CD4-positive, alpha-beta memory T cell (primary cell): ENCODE measurements around the gene LGALS7. TPM values are rescaled to one million over a fixed set of nuclear protein-coding genes. Genes with fewer than 3 reads are reported as not detected.
"Not testable (repeated sequence)": the region's sequence is repeated elsewhere in the genome, so short reads cannot be mapped to it uniquely, and the experiment has no call there.

Experiments used
- CTCF ChIA-PET: fragments of 350-600 bp; sonication (Branson Sonifier 250); formaldehyde crosslinking; loops from one replicate; lab custom pipeline; 2021; ENCODE audit warnings: inconsistent platforms; ENCODE audit not compliant: partially characterized antibody; lab: Charles Lee
- POLR2A ChIA-PET: fragments of 350-600 bp; sonication (Branson Sonifier 250); formaldehyde crosslinking; loops from one replicate; lab custom pipeline; 2021; ENCODE audit not compliant: partially characterized antibody; lab: Charles Lee
- DNase-seq, 5 donors: peaks; one replicate each; pipeline versions ENCODE4 v3.0.0 to v3.0.0-alpha.2; 2020 to 2022; ENCODE audit warnings: mixed read lengths in 1 of 5
- H3K27ac ChIP-seq: one replicate; pipeline ENCODE4 v1.7.0; 2013; ENCODE audit warnings: low read depth, low read length
- H3K27me3 ChIP-seq: 2 replicates; pipeline ENCODE4 v1.7.0; 2013; ENCODE audit warnings: mild to moderate bottlenecking, low read length, moderate library complexity; ENCODE audit not compliant: insufficient read depth
- H3K36me3 ChIP-seq: 2 replicates; pipeline ENCODE4 v1.7.0; 2013; ENCODE audit warnings: mild to moderate bottlenecking, low read length, moderate library complexity; ENCODE audit not compliant: insufficient read depth
- H3K4me1 ChIP-seq: 2 replicates; pipeline ENCODE4 v1.7.0; 2013; ENCODE audit warnings: mild to moderate bottlenecking, low read length, moderate library complexity; ENCODE audit not compliant: insufficient read depth
- H3K4me3 ChIP-seq, 2 donors: one replicate each; pipeline ENCODE4 v1.7.0; 2013; ENCODE audit warnings: low read length in 2 of 2, mild to moderate bottlenecking in 1 of 2
- H3K9me3 ChIP-seq, 2 donors: one replicate each; pipeline ENCODE4 v1.7.0; 2013; ENCODE audit warnings: low read length in 2 of 2, control low read depth in 1 of 2; ENCODE audit not compliant: control insufficient read depth in 1 of 2
- H3K27ac Mint-ChIP-seq, 7 donors: one replicate each; pipeline ENCODE4 v1.8.0; 2020 to 2021; ENCODE audit warnings: mixed read lengths in 7 of 7, mild to moderate bottlenecking in 6 of 7, inconsistent platforms in 3 of 7, moderate library complexity in 3 of 7
- H3K27me3 Mint-ChIP-seq, 2 donors: one replicate each; pipeline ENCODE4 v1.8.0; 2020 to 2021; ENCODE audit warnings: mixed read lengths in 2 of 2
- H3K36me3 Mint-ChIP-seq, 2 donors: one replicate each; pipeline ENCODE4 v1.8.0; 2020 to 2021; ENCODE audit warnings: mixed read lengths in 2 of 2, inconsistent platforms in 1 of 2, mild to moderate bottlenecking in 1 of 2
- H3K4me1 Mint-ChIP-seq, 4 donors: one replicate each; pipeline ENCODE4 v1.8.0; 2020 to 2021; ENCODE audit warnings: mixed read lengths in 4 of 4, mild to moderate bottlenecking in 1 of 4
- H3K4me3 Mint-ChIP-seq, 8 donors: one replicate each; pipeline ENCODE4 v1.8.0; 2020 to 2021; ENCODE audit warnings: mixed read lengths in 8 of 8, mild to moderate bottlenecking in 7 of 8, moderate library complexity in 6 of 8, inconsistent platforms in 3 of 8
- H3K9me3 Mint-ChIP-seq, 8 donors: one replicate each; pipeline ENCODE4 v1.8.0; 2020 to 2021; ENCODE audit warnings: mixed read lengths in 8 of 8, mild to moderate bottlenecking in 5 of 8, inconsistent platforms in 3 of 8, moderate library complexity in 1 of 8
- intact Hi-C: fragments of 100-400 bp; cut with micrococcal nuclease; formaldehyde crosslinking; loops from one replicate; pipeline ENCODE4 v1.15.1; 2023
- polyA plus RNA-seq, 2 donors: library from polyadenylated mRNA; unstranded; fragments of 300-500 nt; fragmentation: Illumina TruSeq; gene quantifications; one replicate each; pipeline ENCODE4 v1.2.3, GENCODE V29; 2021
- total RNA-seq, 2 experiments: library from RNA; stranded (reverse); gene quantifications; one replicate each; pipeline ENCODE4 v1.2.3, GENCODE V29; 2021

The LGALS7 gene
- total and polyA plus RNA-seq, 4 experiments from 2014 or later = not detected

GRCh38 chr19:38760805-38761517, 12.4 kb downstream of the LGALS7 start:
- H3K9me3 ChIP-seq, H3K9me3 Mint-ChIP-seq, intact Hi-C loops, DNase-seq, H3K36me3 Mint-ChIP-seq, H3K4me3 Mint-ChIP-seq, H3K27me3 ChIP-seq, H3K27ac ChIP-seq, H3K4me3 ChIP-seq, H3K4me1 Mint-ChIP-seq, H3K36me3 ChIP-seq, H3K27ac Mint-ChIP-seq, H3K27me3 Mint-ChIP-seq, H3K4me1 ChIP-seq: not testable (repeated sequence)
- POLR2A ChIA-PET = interaction anchor here (1.7 kb wide), 1 partner anchor 8 kb away, joined by 5 read pairs; no protein-coding TSS in a partner anchor
- CTCF ChIA-PET = interaction anchor here (1.2 to 2.3 kb wide), 3 partner anchors 8 to 38 kb away, joined by 4 to 15 read pairs (median 5); no protein-coding TSS in a partner anchor

- no peaks in the 10 kb centered on the region for H3K27me3 ChIP-seq
- Mint-ChIP-seq H3K36me3 (no peaks in the 10 kb centered on the region), H3K27ac (no peak overlapping the region), H3K9me3 (peaks cover 0 to 5% (median 0%) of the 10 kb centered on the region in 8 donors), H3K4me1 (peaks cover 0 to 5% (median 0%) of the 10 kb centered on the region in 4 donors), H3K27me3 (peaks cover 0 to 2% of the 10 kb centered on the region in 2 donors), H3K4me3 (no peak overlapping the region)
- H3K4me1 ChIP-seq = no peaks in the 10 kb centered on the region
- intact Hi-C loops = no loop called here
- H3K27ac ChIP-seq = no peak overlapping the region
- no peaks in the 10 kb centered on the region for H3K36me3 ChIP-seq
- peaks cover 0 to 3% of the 10 kb centered on the region in 2 donors for H3K9me3 ChIP-seq
- ChIA-PET POLR2A (no interaction called here), CTCF (interaction anchor here (2.3 kb wide), 1 partner anchor 10 kb away, joined by 15 read pairs; no protein-coding TSS in a partner anchor)
- DNase-seq = no peak
- no peak overlapping the region for H3K4me3 ChIP-seq
Measured at GRCh38 chr19:38759590-38760003, 13.7 kb downstream of the LGALS7 start.

GRCh38 chr19:38754196-38754595, 19.1 kb downstream of the LGALS7 start:
- intact Hi-C loops, H3K9me3 ChIP-seq, H3K27me3 ChIP-seq, H3K9me3 Mint-ChIP-seq, H3K27me3 Mint-ChIP-seq, H3K4me3 ChIP-seq, H3K36me3 Mint-ChIP-seq, DNase-seq, H3K27ac ChIP-seq, H3K36me3 ChIP-seq, H3K4me1 Mint-ChIP-seq, H3K27ac Mint-ChIP-seq, POLR2A ChIA-PET, CTCF ChIA-PET, H3K4me3 Mint-ChIP-seq, H3K4me1 ChIP-seq: not testable (repeated sequence)

- H3K4me1 Mint-ChIP-seq, intact Hi-C loops, H3K4me1 ChIP-seq, H3K4me3 ChIP-seq, H3K27ac Mint-ChIP-seq, POLR2A ChIA-PET, H3K4me3 Mint-ChIP-seq, H3K9me3 Mint-ChIP-seq, DNase-seq, CTCF ChIA-PET, H3K27me3 Mint-ChIP-seq, H3K36me3 Mint-ChIP-seq, H3K27me3 ChIP-seq, H3K9me3 ChIP-seq, H3K36me3 ChIP-seq, H3K27ac ChIP-seq: not testable (repeated sequence)
Measured at GRCh38 chr19:38753783-38754182, 19.5 kb downstream of the LGALS7 start.

GRCh38 chr19:38745316-38745715, 28.0 kb downstream of the LGALS7 start:
- Histone ChIP-seq H3K4me3 (no peak overlapping the region), H3K4me1 (no peaks in the 10 kb centered on the region), H3K9me3 (no peaks in the 10 kb centered on the region), H3K27me3 (no peaks in the 10 kb centered on the region), H3K36me3 (no peaks in the 10 kb centered on the region), H3K27ac (no peak overlapping the region)
- CTCF ChIA-PET = no interaction called here
- Mint-ChIP-seq H3K36me3 (no peaks in the 10 kb centered on the region), H3K9me3 (no peaks in the 10 kb centered on the region), H3K4me3 (no peak overlapping the region), H3K4me1 (peaks cover 0 to 3% (median 0%) of the 10 kb centered on the region in 4 donors), H3K27ac (no peak overlapping the region), H3K27me3 (no peaks in the 10 kb centered on the region)
- intact Hi-C loops = no loop called here
- DNase-seq = no peak
- POLR2A ChIA-PET = interaction anchor here (1.3 kb wide), 1 partner anchor 10 kb away, joined by 3 read pairs; no protein-coding TSS in a partner anchor

GRCh38 chr19:38744874-38745273, 28.4 kb downstream of the LGALS7 start:
- H3K27me3 ChIP-seq = no peaks in the 10 kb centered on the region
- H3K4me1 ChIP-seq = peaks cover 4% of the 10 kb centered on the region
- H3K27ac ChIP-seq = no peak overlapping the region
- intact Hi-C loops = no loop called here
- CTCF ChIA-PET = no interaction called here
- no peaks in the 10 kb centered on the region for H3K9me3 Mint-ChIP-seq
- POLR2A ChIA-PET = interaction anchor here (1.3 kb wide), 2 partner anchors 10 to 104 kb away, joined by 3 to 4 read pairs; no protein-coding TSS in a partner anchor
- H3K4me3 Mint-ChIP-seq = no peak overlapping the region
- DNase-seq = no peak
- H3K36me3 Mint-ChIP-seq = no peaks in the 10 kb centered on the region
- H3K4me1 Mint-ChIP-seq = peaks cover 0 to 4% (median 3%) of the 10 kb centered on the region in 4 donors
- no peak overlapping the region for H3K4me3 ChIP-seq
- no peaks in the 10 kb centered on the region for H3K9me3 ChIP-seq
- H3K36me3 ChIP-seq = no peaks in the 10 kb centered on the region
- no peak overlapping the region for H3K27ac Mint-ChIP-seq
- no peaks in the 10 kb centered on the region for H3K27me3 Mint-ChIP-seq

GRCh38 chr19:38744298-38744681, 29.0 kb downstream of the LGALS7 start, which contains the start of gene CAPN12:
TSS of gene CAPN12 (minus strand) at chr19:38744474. CDS start at chr19:38744165, 309 bp downstream.
- no peaks in the 10 kb centered on the region for H3K36me3 ChIP-seq
- CTCF ChIA-PET = no interaction called here

More at GRCh38 chr19:38744298-38744681, 29.0 kb downstream of the LGALS7 start, which contains the start of gene CAPN12:
- H3K27me3 ChIP-seq = no peaks in the 10 kb centered on the region
- no peaks in the 10 kb centered on the region for H3K27me3 Mint-ChIP-seq
- no peaks in the 10 kb centered on the region for H3K9me3 ChIP-seq
- peaks cover 5 to 9% (median 7%) of the 10 kb centered on the region in 4 donors for H3K4me1 Mint-ChIP-seq
- H3K27ac Mint-ChIP-seq = peak within 1 kb of the TSS in 1 of 7 donors; percentile 22
- no peaks in the 10 kb centered on the region for H3K36me3 Mint-ChIP-seq
- POLR2A ChIA-PET = interaction anchor here (1.0 to 1.3 kb wide), 3 partner anchors 9 to 186 kb away, joined by 3 to 4 read pairs (median 3); partner anchors contain the start of genes MRPS12 and SARS2
- H3K27ac ChIP-seq = no peak within 1 kb of the TSS
- H3K9me3 Mint-ChIP-seq = no peaks in the 10 kb centered on the region
- intact Hi-C loops = no loop called here
- no peak within 1 kb of the TSS for H3K4me3 ChIP-seq
- DNase-seq = no peak
- H3K4me3 Mint-ChIP-seq = peak within 1 kb of the TSS in 1 of 8 donors; percentile 26
- H3K4me1 ChIP-seq = peaks cover 10% of the 10 kb centered on the region
